Prostate gland (tissue), 2 donors: Measurements from ENCODE around the gene CDC42BPB. TPM values are rescaled to one million over a fixed set of nuclear protein-coding genes. Genes with fewer than 3 reads are reported as not detected.

Source experiments
- DNase-seq: peaks from one replicate; pipeline ENCODE4 v3.0.0-alpha.2; 2019; ENCODE audit warnings: low spot score
- H3K27ac ChIP-seq, 2 donors: fragments of 200-600 bp; sonication (generic); 2 replicates each; pipeline ENCODE4 v1.5.1; 2017 to 2019
- H3K27me3 ChIP-seq: fragments of 200-600 bp; sonication (generic); replicated peaks from 2 replicates; pipeline ENCODE4 v1.5.1; 2019; ENCODE audit not compliant: insufficient read depth
- H3K36me3 ChIP-seq, 2 donors: fragments of 200-600 bp; sonication (generic); 1 replicate in 1 of 2; 2 replicates in 1 of 2; pipeline versions ENCODE4 v1.5.1 to v1.8.1; 2017 to 2019
- H3K4me1 ChIP-seq: fragments of 200-600 bp; sonication (generic); replicated peaks from 2 replicates; pipeline ENCODE4 v1.5.1; 2019
- H3K4me3 ChIP-seq, 2 donors: fragments of 200-600 bp; sonication (generic); 2 replicates each; pipeline ENCODE4 v1.5.1; 2017 to 2019
- H3K9me3 ChIP-seq: fragments of 200-600 bp; sonication (generic); 2 replicates; pipeline ENCODE4 v1.5.1; 2017
- CTCF ChIP-seq, 4 experiments: fragments of 200-600 bp in 2 of 4; fragments of 450-650 bp in 2 of 4; sonication (generic) in 2 of 4; IDR thresholded peaks; 1 replicate in 3 of 4; 2 replicates in 1 of 4; pipeline ENCODE4 v1.5.1; 2016 to 2019; ENCODE audit warnings: antibody characterized with exemption in 4 of 4, mild to moderate bottlenecking in 2 of 4, moderate library complexity in 2 of 4
- POLR2A ChIP-seq: fragments of 450-650 bp; IDR thresholded peaks from one replicate; pipeline ENCODE4 v1.6.1; 2016; ENCODE audit warnings: antibody characterized with exemption, mild to moderate bottlenecking
- POLR2AphosphoS5 ChIP-seq: sonication (generic); formaldehyde crosslinking; IDR thresholded peaks from one replicate; pipeline ENCODE4 v1.6.1; 2017; ENCODE audit warnings: antibody characterized with exemption
- WGBS: methylation state at CpG from one replicate; pipeline ENCODE4 v1.1.5; 2018; 5-methylcytosine and 5-hydroxymethylcytosine counted together
- intact Hi-C: fragments of 100-400 bp; cut with DNase I; formaldehyde crosslinking; loops from one replicate; pipeline ENCODE4 v1.14.2; 2022
- total RNA-seq, 2 donors: library from RNA; depleted of rRNA; stranded (reverse); fragments of >200 nt; gene quantifications; one replicate each; pipeline ENCODE4 v1.1.0, GENCODE V29; 2016

The CDC42BPB gene
- total RNA-seq, 2 donors from 2014 or later: 78.9 to 172 TPM

- H3K4me3 ChIP-seq: no peak overlapping the region
- intact Hi-C loops: no loop called here
- no peaks in the 10 kb centered on the region for H3K9me3 ChIP-seq
- no peak for TF ChIP-seq CTCF (IDR thresholded peaks at IDR 0.05)
- TF ChIP-seq POLR2A: no peak
- TF ChIP-seq POLR2AphosphoS5: no peak
- H3K4me1 ChIP-seq: no peaks in the 10 kb centered on the region
- no peak for DNase-seq
- WGBS: 80% methylated on average over 20 of the region's 31 CpGs
- no peak overlapping the region for H3K27ac ChIP-seq
- H3K27me3 ChIP-seq: peaks cover 21% of the 10 kb centered on the region
- no peaks in the 10 kb centered on the region for H3K36me3 ChIP-seq
These were observed 40.9 kb upstream of the CDC42BPB start for GRCh38 chr14:103097994-103098957.

GRCh38 chr14:103097244-103097993, 40.1 kb upstream of the CDC42BPB start:
- TF ChIP-seq POLR2AphosphoS5: no peak
- TF ChIP-seq POLR2A: no peak
- TF ChIP-seq CTCF (IDR thresholded peaks at IDR 0.05): no peak
- H3K4me1 ChIP-seq: no peaks in the 10 kb centered on the region
- H3K27ac ChIP-seq: no peak overlapping the region
- no peak for DNase-seq
- H3K9me3 ChIP-seq: no peaks in the 10 kb centered on the region
- H3K27me3 ChIP-seq: peaks cover 16% of the 10 kb centered on the region
- intact Hi-C loops: no loop called here
- 88% methylated on average over 26 of the region's 26 CpGs for whole genome bisulfite sequencing
- H3K36me3 ChIP-seq: no peaks in the 10 kb centered on the region
- H3K4me3 ChIP-seq: no peak overlapping the region

- intact Hi-C loops: no loop called here
- Histone ChIP-seq H3K9me3 (no peaks in the 10 kb centered on the region), H3K4me3 (no peak overlapping the region), H3K27ac (no peak overlapping the region), H3K4me1 (no peaks in the 10 kb centered on the region), H3K27me3 (peaks cover 7% of the 10 kb centered on the region), H3K36me3 (no peaks in the 10 kb centered on the region)
- no peak for TF ChIP-seq POLR2A
- TF ChIP-seq CTCF (IDR thresholded peaks at IDR 0.05): no peak
- TF ChIP-seq POLR2AphosphoS5: no peak
- WGBS: 71% methylated on average over 4 of the region's 4 CpGs
- no peak for DNase-seq
These were observed 39.0 kb upstream of the CDC42BPB start for GRCh38 chr14:103096387-103096786.

GRCh38 chr14:103095210-103095778, 37.9 kb upstream of the CDC42BPB start:
- WGBS: 98% methylated on average over 11 of the region's 11 CpGs
- DNase-seq: no peak
- Histone ChIP-seq H3K27me3 (peaks cover 1% of the 10 kb centered on the region), H3K27ac (no peak overlapping the region), H3K9me3 (no peaks in the 10 kb centered on the region), H3K4me1 (no peaks in the 10 kb centered on the region), H3K4me3 (no peak overlapping the region), H3K36me3 (no peaks in the 10 kb centered on the region)
- TF ChIP-seq POLR2A (no peak), POLR2AphosphoS5 (no peak), CTCF (IDR thresholded peaks at IDR 0.05) (no peak)
- intact Hi-C loops: no loop called here
